HCT116 (cell line): ENCODE data around the gene RFWD3. TPM values are rescaled to one million over a fixed set of nuclear protein-coding genes. Genes with fewer than 3 reads are reported as not detected.

Experiments
- ATAC-seq: fragments of 200-7000 bp; cut with Tn5 transposase; 2 replicates; pipeline ENCODE4 v1.9.1; 2020; ENCODE audit warnings: mild to moderate bottlenecking, moderate library complexity
- BruUV-seq: library from RNA; stranded (reverse); fragments of 400-500 nt; replicated peaks from 2 replicates; lab custom pipeline; 2021; lab: Mats Ljungman, UMichigan
- CTCF ChIA-PET: fragments of 300-600 bp; sonication (Branson Sonifier 250); formaldehyde crosslinking; loops from one replicate; lab custom pipeline; 2021; ENCODE audit warnings: antibody characterized with exemption; lab: Charles Lee
- POLR2A ChIA-PET: fragments of 300-600, 350-600 bp; sonication (Branson Sonifier 250); formaldehyde crosslinking; loops from one replicate; lab custom pipeline; 2021; ENCODE audit warnings: antibody characterized with exemption; lab: Charles Lee
- RAD21 ChIA-PET, 2 experiments: fragments of 300-600 bp; sonication (Branson Sonifier 250); formaldehyde crosslinking; loops; one replicate each; lab custom pipeline; 2023; ENCODE audit warnings: low total read pairs in 2 of 2; ENCODE audit not compliant: uncharacterized antibody in 2 of 2, unreplicated experiment in 2 of 2, low non-redundant PET in 1 of 2; lab: Charles Lee
- DNase-seq: peaks from one replicate; pipeline ENCODE4 v3.0.0-alpha.2; 2010; ENCODE audit warnings: low read depth, low spot score
- H2AFZ ChIP-seq: fragments of 200-600 bp; shearing (Covaris generic), sonication (generic); 2 replicates; pipeline ENCODE4 v1.6.1; 2017; ENCODE audit warnings: low read depth, mixed run types, mixed read lengths, antibody characterized with exemption, low read length; ENCODE audit not compliant: poor library complexity, severe bottlenecking
- H3K27ac ChIP-seq: 2 replicates; pipeline ENCODE4 v1.5.1; 2012; ENCODE audit warnings: low read depth, low read length
- H3K27me3 ChIP-seq: fragments of 200-600 bp; sonication (generic); 2 replicates; pipeline ENCODE4 v1.6.1; 2016; ENCODE audit warnings: mixed run types, low read length, mixed read lengths; ENCODE audit not compliant: insufficient read depth
- H3K36me3 ChIP-seq, 2 experiments: fragments of 200-500 bp in 1 of 2; fragments of 200-600 bp in 1 of 2; sonication (Bioruptor generic) in 1 of 2; sonication (generic) in 1 of 2; 2 replicates each; pipeline versions ENCODE4 v1.5.1 to v1.6.1; 2014 to 2016; ENCODE audit warnings: low read length in 2 of 2, inconsistent platforms in 1 of 2, mixed read lengths in 1 of 2, mixed run types in 1 of 2; ENCODE audit not compliant: insufficient read depth in 2 of 2, control insufficient read depth in 1 of 2
- H3K4me1 ChIP-seq, 2 experiments: fragments of 200-600 bp in 1 of 2; sonication (generic) in 1 of 2; 2 replicates each; pipeline versions ENCODE4 v1.5.1 to v1.6.1; 2012 to 2017; ENCODE audit warnings: low read length in 2 of 2, inconsistent platforms in 1 of 2, mild to moderate bottlenecking in 1 of 2, mixed read lengths in 1 of 2, mixed run types in 1 of 2, moderate library complexity in 1 of 2; ENCODE audit not compliant: insufficient read depth in 2 of 2, control insufficient read depth in 1 of 2
- H3K4me2 ChIP-seq: fragments of 200-600 bp; sonication (generic); 2 replicates; pipeline ENCODE4 v1.6.1; 2017; ENCODE audit warnings: mixed run types, low read length, mixed read lengths
- H3K4me3 ChIP-seq, 2 experiments: fragments of 200-600 bp in 1 of 2; sonication (generic) in 1 of 2; replicated peaks in 1 of 2; 2 replicates each; pipeline ENCODE4 v1.5.1; 2011 to 2016; ENCODE audit warnings: low read length in 2 of 2, control low read depth in 1 of 2, low read depth in 1 of 2, mild to moderate bottlenecking in 1 of 2, mixed read lengths in 1 of 2, mixed run types in 1 of 2
- H3K79me2 ChIP-seq: fragments of 200-600 bp; sonication (generic); 2 replicates; pipeline ENCODE4 v1.6.1; 2017; ENCODE audit warnings: mild to moderate bottlenecking, mixed run types, low read length, moderate library complexity, mixed read lengths; ENCODE audit not compliant: insufficient read depth
- H3K9ac ChIP-seq: fragments of 200-600 bp; sonication (generic); 2 replicates; pipeline ENCODE4 v1.6.1; 2016; ENCODE audit warnings: low read length, mixed read lengths
- H3K9me2 ChIP-seq: fragments of 200-600 bp; sonication (generic), shearing (Covaris generic); 2 replicates; pipeline ENCODE4 v1.6.1; 2017; ENCODE audit warnings: mixed run types, mild to moderate bottlenecking, moderate library complexity; ENCODE audit not compliant: insufficient read depth
- H3K9me3 ChIP-seq, 2 experiments: fragments of 200-500 bp in 1 of 2; fragments of 200-600 bp in 1 of 2; sonication (Bioruptor generic) in 1 of 2; sonication (generic) in 1 of 2; 2 replicates each; pipeline ENCODE4 v1.6.1; 2014 to 2017; ENCODE audit warnings: low read length in 2 of 2, mixed read lengths in 2 of 2, inconsistent platforms in 1 of 2, low read depth in 1 of 2, mild to moderate bottlenecking in 1 of 2, mixed run types in 1 of 2, moderate library complexity in 1 of 2; ENCODE audit not compliant: control insufficient read depth in 1 of 2, insufficient read depth in 1 of 2
- H4K20me1 ChIP-seq: fragments of 200-600 bp; sonication (generic), shearing (Covaris generic); 2 replicates; pipeline ENCODE4 v1.6.1; 2017; ENCODE audit warnings: mixed run types, mild to moderate bottlenecking, moderate library complexity; ENCODE audit not compliant: insufficient read depth
- CBX3 ChIP-seq: IDR thresholded peaks from 2 replicates; pipeline ENCODE4 v1.6.1; 2012; ENCODE audit warnings: low read depth
- CEBPB ChIP-seq: IDR thresholded peaks from 2 replicates; pipeline ENCODE4 v1.6.1; 2012; ENCODE audit warnings: low read depth
- EGR1 ChIP-seq: IDR thresholded peaks from 2 replicates; pipeline ENCODE4 v1.6.1; 2012; ENCODE audit warnings: low read depth
- ELF1 ChIP-seq: IDR thresholded peaks from 2 replicates; pipeline ENCODE4 v1.6.1; 2012; ENCODE audit warnings: low read depth, borderline replicate concordance
- EZH2 ChIP-seq: fragments of 200-600 bp; sonication (generic); IDR thresholded peaks from 2 replicates; pipeline ENCODE4 v1.6.1; 2017; ENCODE audit warnings: antibody characterized with exemption, mixed run types
- EZH2phosphoT487 ChIP-seq: fragments of 200-600 bp; IDR thresholded peaks from 2 replicates; pipeline ENCODE4 v1.6.1; 2018; ENCODE audit warnings: antibody characterized with exemption, borderline replicate concordance
- JUND ChIP-seq: IDR thresholded peaks from 2 replicates; pipeline ENCODE4 v1.6.1; 2012
- MAX ChIP-seq: IDR thresholded peaks from 2 replicates; pipeline ENCODE4 v1.6.1; 2012
- POLR2A ChIP-seq: IDR thresholded peaks from 2 replicates; pipeline ENCODE4 v1.7.0; 2011; ENCODE audit warnings: borderline replicate concordance; ENCODE audit not compliant: insufficient read depth, insufficient read length; ENCODE audit errors: extremely low read depth
- POLR2AphosphoS5 ChIP-seq: IDR thresholded peaks from 2 replicates; pipeline ENCODE4 v1.6.1; 2011; ENCODE audit warnings: mild to moderate bottlenecking, low read depth, low read length, moderate library complexity
- REST ChIP-seq: IDR thresholded peaks from 2 replicates; pipeline ENCODE4 v1.6.1; 2012; ENCODE audit warnings: low read depth
- SIN3A ChIP-seq: IDR thresholded peaks from 2 replicates; pipeline ENCODE4 v1.6.1; 2012; ENCODE audit warnings: low read depth
- TCF7L2 ChIP-seq: IDR thresholded peaks from 2 replicates; pipeline ENCODE4 v1.7.0; 2011; ENCODE audit warnings: borderline replicate concordance, inconsistent platforms; ENCODE audit not compliant: insufficient read depth, insufficient read length; ENCODE audit errors: extremely low read depth
- YY1 ChIP-seq: IDR thresholded peaks from 2 replicates; pipeline ENCODE4 v1.6.1; 2011; ENCODE audit warnings: low read length, low read depth, moderate library complexity, mild to moderate bottlenecking; ENCODE audit not compliant: insufficient replicate concordance; ENCODE audit errors: extremely low read depth
- ZBTB33 ChIP-seq: IDR thresholded peaks from 2 replicates; pipeline ENCODE4 v1.6.1; 2011; ENCODE audit warnings: mild to moderate bottlenecking, low read length, moderate library complexity; ENCODE audit not compliant: insufficient replicate concordance; ENCODE audit errors: extremely low read depth
- intact Hi-C: fragments of 100-400 bp; cut with micrococcal nuclease; formaldehyde crosslinking; loops from 2 replicates; pipeline ENCODE4 v1.10.0; 2022
- total RNA-seq: library from RNA; stranded (reverse); gene quantifications from one replicate; pipeline ENCODE4 v1.2.1, GENCODE V29; 2021; ENCODE audit not compliant: unreplicated experiment

The RFWD3 gene
- total RNA-seq, 1 experiment from 2014 or later, result 83.6 TPM

- peaks cover 6% of the 10 kb centered on the region; the same call in 1 of the 2 replicates for H4K20me1 ChIP-seq
- H3K27me3 ChIP-seq, result no peaks in the 10 kb centered on the region
- ATAC-seq, result no peak
- no peak overlapping the region for H3K9ac ChIP-seq
- no peak overlapping the region for H2AFZ ChIP-seq
- ChIA-PET CTCF (no interaction called here), RAD21 (no interaction called here), POLR2A (no interaction called here)
- 0 out of 2 replicates have a peak overlapping the region, but pooled peaks have one; percentile 8 for H3K4me2 ChIP-seq
- H3K9me2 ChIP-seq, result no peaks in the 10 kb centered on the region
- peaks cover 93% of the 10 kb centered on the region for H3K79me2 ChIP-seq
- no peaks in the 10 kb centered on the region for H3K36me3 ChIP-seq
- no peak overlapping the region for H3K4me3 ChIP-seq
- BruUV-seq, result no TSS peak
- no peaks in the 10 kb centered on the region for H3K9me3 ChIP-seq
- peak overlapping the region; percentile 6 for H3K27ac ChIP-seq
- intact Hi-C loops, result no loop called here
- no peak for DNase-seq
- peaks cover 80 to 83% of the 10 kb centered on the region in 2 experiments for H3K4me1 ChIP-seq
- TF ChIP-seq CEBPB (no peak), POLR2A (no peak), ZBTB33 (no peak), TCF7L2 (no peak), EZH2 (no peak), YY1 (no peak), EZH2phosphoT487 (no peak), POLR2AphosphoS5 (no peak), REST (no peak), CBX3 (no peak), MAX (no peak), EGR1 (no peak), SIN3A (no peak), ELF1 (no peak), JUND (no peak)
Observed at GRCh38 chr16:74582970-74583369, 83.7 kb downstream of the RFWD3 start.
